ENCODE results near the gene RFLNA.

The RFLNA gene

DNA sequence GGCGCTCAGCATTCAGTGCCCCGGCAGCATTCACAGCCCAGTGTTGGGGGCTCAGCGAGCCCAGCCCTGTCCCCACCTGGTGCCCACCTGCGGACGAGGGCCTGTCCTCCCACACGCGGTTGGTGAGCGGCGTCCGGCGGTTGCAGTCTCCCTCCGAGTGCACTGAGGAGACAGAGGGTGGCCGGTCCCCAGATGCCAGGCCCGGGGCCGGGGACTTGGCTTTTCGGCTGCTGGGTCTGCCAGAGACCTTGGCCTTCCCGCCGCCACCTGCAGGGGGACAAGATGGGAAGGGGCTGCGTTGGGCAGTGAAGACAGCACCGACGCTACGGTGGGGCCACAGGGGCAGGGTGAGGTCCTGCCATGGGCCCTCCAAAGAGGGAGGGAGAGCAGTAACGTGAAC is 31.2 kb downstream of the RFLNA start:
- Histone ChIP-seq H3K4me2 (ENCODE audit: low read length) (no peak overlapping the region), H4K12ac (ENCODE audit: low read depth, low read length) (no peak overlapping the region)

DNA sequence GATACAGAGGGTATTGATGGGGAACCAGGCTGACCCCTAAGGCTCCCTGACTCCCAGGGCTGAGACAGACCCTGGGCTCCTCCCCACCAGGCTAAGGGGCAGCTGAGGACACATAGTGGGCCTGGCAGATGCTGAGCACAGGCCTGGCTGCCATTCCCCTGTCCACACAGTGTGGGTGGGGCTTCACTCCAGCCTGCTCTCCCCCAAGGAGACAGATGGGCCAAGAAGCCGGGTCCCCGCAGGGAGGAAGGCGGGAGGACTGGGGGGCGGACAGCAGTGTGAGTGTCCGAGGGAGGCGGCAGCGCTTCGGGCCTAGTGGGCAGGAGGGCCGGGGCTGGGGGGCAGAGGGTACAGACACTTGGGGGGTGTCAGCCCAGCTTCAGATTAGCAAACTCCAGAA is 32.0 kb downstream of the RFLNA start:
- no peak overlapping the region for H4K91ac ChIP-seq (ENCODE audit: low read depth, low read length)

More for the DNA sequence above, 31.2 kb downstream of the RFLNA start:
- no peak for DNase-seq
- no peak overlapping the region for H3K4me3 ChIP-seq (ENCODE audit: low read depth, low read length)
- H3K79me2 ChIP-seq (ENCODE audit: control insufficient read depth, insufficient read depth, low read length, poor library complexity): no peaks in the 10 kb centered on the region
- no peak overlapping the region for H3K9ac ChIP-seq (ENCODE audit: low read length)
- no peaks in the 10 kb centered on the region for H3K79me1 ChIP-seq (ENCODE audit: low read length)
- H3K36me3 ChIP-seq (ENCODE audit: control insufficient read depth in 1 of 2, insufficient read depth in 2 of 2, low read length in 2 of 2): peaks cover 63 to 67% of the 10 kb centered on the region in 2 experiments
- H2BK120ac ChIP-seq (ENCODE audit: insufficient read depth, low read length, poor library complexity): no peak overlapping the region
- H3K4ac ChIP-seq (ENCODE audit: low read depth, low read length): no peak overlapping the region
- no peak overlapping the region for H3K27ac ChIP-seq (ENCODE audit: low read depth, low read length)
- no peak overlapping the region for H2AK5ac ChIP-seq (ENCODE audit: low read length)
- no peaks in the 10 kb centered on the region for H3K27me3 ChIP-seq (ENCODE audit: insufficient read depth, low read length)
- peaks cover 19% of the 10 kb centered on the region for H3K9me3 ChIP-seq (ENCODE audit: insufficient read depth, low read depth, low read length)
- no peak overlapping the region for H3K14ac ChIP-seq (ENCODE audit: low read length)
- no peak overlapping the region for H2BK5ac ChIP-seq (ENCODE audit: low read depth, low read length, poor library complexity)
- H4K8ac ChIP-seq (ENCODE audit: low read depth, low read length): no peak overlapping the region
- H4K91ac ChIP-seq (ENCODE audit: low read depth, low read length): no peak overlapping the region
- no peak overlapping the region for H2BK12ac ChIP-seq (ENCODE audit: low read length)
- no peak overlapping the region for H2AFZ ChIP-seq (ENCODE audit: insufficient read depth, low read length, poor library complexity)
- no CpG with 5 or more reads among the region's 23 CpGs for WGBS (ENCODE audit: extremely low coverage, insufficient coverage, insufficient read length)
- H3K23ac ChIP-seq (ENCODE audit: low read length): no peak overlapping the region
- no peaks in the 10 kb centered on the region for H3K4me1 ChIP-seq (ENCODE audit: control insufficient read depth in 1 of 2, insufficient read depth in 2 of 2, low read length in 2 of 2)
- no peak overlapping the region for H3K18ac ChIP-seq (ENCODE audit: low read length)

DNA sequence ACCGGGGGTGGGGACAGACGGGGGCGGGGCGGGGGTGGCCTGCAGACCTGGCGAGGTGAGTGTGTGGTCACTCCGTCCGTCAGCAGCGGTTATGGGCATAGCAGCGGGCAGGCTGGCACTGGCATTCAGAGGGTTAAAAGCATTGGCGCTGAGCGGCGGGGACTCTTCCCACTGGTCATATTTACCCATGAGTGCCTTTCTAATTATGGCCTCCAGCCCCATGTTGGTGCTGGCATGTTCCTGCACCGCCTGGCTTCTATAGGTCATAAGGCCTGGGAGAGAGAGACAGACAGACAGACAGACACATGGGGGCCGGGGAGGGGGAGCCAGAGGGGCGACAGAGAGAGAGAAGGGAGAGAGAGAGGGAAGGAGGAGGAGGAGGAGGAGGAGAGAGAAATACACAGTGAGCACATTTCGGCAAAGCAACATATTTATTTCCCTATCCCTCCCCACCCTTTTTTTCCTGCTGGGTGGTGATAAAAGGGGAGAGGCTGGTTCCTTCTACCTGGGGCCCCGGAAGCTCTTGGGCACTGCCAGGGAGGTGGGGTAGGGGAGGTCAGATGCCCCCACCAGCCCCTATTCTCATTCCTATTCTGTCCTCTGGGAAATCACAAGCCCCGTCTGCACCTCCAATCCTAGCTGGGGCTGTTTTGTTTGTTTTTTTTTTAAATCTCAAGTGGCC is 32.6 kb downstream of the RFLNA start:
- Histone ChIP-seq H2BK120ac (ENCODE audit: insufficient read depth, low read length, poor library complexity) (no peak overlapping the region), H3K4me3 (ENCODE audit: low read depth, low read length) (no peak overlapping the region)
- no CpG with 5 or more reads among the region's 18 CpGs for WGBS (ENCODE audit: extremely low coverage, insufficient coverage, insufficient read length)

More for the DNA sequence above, 32.0 kb downstream of the RFLNA start:
- H3K79me1 ChIP-seq (ENCODE audit: low read length): no peaks in the 10 kb centered on the region
- H3K23ac ChIP-seq (ENCODE audit: low read length): no peak overlapping the region
- H3K14ac ChIP-seq (ENCODE audit: low read length): no peak overlapping the region
- H2AFZ ChIP-seq (ENCODE audit: insufficient read depth, low read length, poor library complexity): no peak overlapping the region
- no peak overlapping the region for H3K4me2 ChIP-seq (ENCODE audit: low read length)
- no peak overlapping the region for H2BK12ac ChIP-seq (ENCODE audit: low read length)
- H3K9ac ChIP-seq (ENCODE audit: low read length): no peak overlapping the region
- no peak overlapping the region for H3K27ac ChIP-seq (ENCODE audit: low read depth, low read length)
- no peak overlapping the region for H4K12ac ChIP-seq (ENCODE audit: low read depth, low read length)
- no peaks in the 10 kb centered on the region for H3K4me1 ChIP-seq (ENCODE audit: control insufficient read depth in 1 of 2, insufficient read depth in 2 of 2, low read length in 2 of 2)
- H2AK5ac ChIP-seq (ENCODE audit: low read length): no peak overlapping the region
- H3K4me3 ChIP-seq (ENCODE audit: low read depth, low read length): no peak overlapping the region
- no peak for DNase-seq
- no peaks in the 10 kb centered on the region for H3K27me3 ChIP-seq (ENCODE audit: insufficient read depth, low read length)
- H3K18ac ChIP-seq (ENCODE audit: low read length): no peak overlapping the region
- H3K9me3 ChIP-seq (ENCODE audit: insufficient read depth, low read depth, low read length): peaks cover 19% of the 10 kb centered on the region
- H3K36me3 ChIP-seq (ENCODE audit: control insufficient read depth in 1 of 2, insufficient read depth in 2 of 2, low read length in 2 of 2): peaks cover 70 to 74% of the 10 kb centered on the region in 2 experiments
- H2BK5ac ChIP-seq (ENCODE audit: low read depth, low read length, poor library complexity): no peak overlapping the region
- H3K4ac ChIP-seq (ENCODE audit: low read depth, low read length): no peak overlapping the region
- H4K8ac ChIP-seq (ENCODE audit: low read depth, low read length): no peak overlapping the region
- no peak overlapping the region for H2BK120ac ChIP-seq (ENCODE audit: insufficient read depth, low read length, poor library complexity)
- no peaks in the 10 kb centered on the region for H3K79me2 ChIP-seq (ENCODE audit: control insufficient read depth, insufficient read depth, low read length, poor library complexity)
- WGBS (ENCODE audit: extremely low coverage, insufficient coverage, insufficient read length): no CpG with 5 or more reads among the region's 9 CpGs

DNA sequence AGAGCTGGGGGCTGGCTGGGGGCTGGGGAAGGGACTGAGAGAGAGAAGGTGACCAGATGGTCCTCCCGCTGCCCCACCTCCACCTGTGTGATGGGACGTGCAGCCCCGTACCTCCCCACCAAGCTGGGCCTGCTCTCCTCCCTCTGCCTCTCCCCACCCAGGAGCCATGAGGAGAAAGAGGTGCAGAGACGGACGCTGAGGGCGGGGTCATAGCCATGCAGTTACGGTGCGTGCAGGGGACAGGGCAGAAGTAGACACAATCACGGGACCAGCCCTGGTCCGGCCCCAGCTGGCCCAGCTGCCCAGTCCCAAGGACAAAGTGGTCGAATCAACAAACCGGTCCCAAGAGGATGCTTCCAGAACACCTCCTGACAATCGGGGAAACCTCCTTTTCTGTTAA is 33.2 kb downstream of the RFLNA start:
- Histone ChIP-seq H2AFZ (ENCODE audit: insufficient read depth, low read length, poor library complexity) (no peak overlapping the region), H2BK12ac (ENCODE audit: low read length) (no peak overlapping the region), H3K36me3 (ENCODE audit: control insufficient read depth in 1 of 2, insufficient read depth in 2 of 2, low read length in 2 of 2) (peaks cover 83 to 86% of the 10 kb centered on the region in 2 experiments), H3K9ac (ENCODE audit: low read length) (no peak overlapping the region), H2AK5ac (ENCODE audit: low read length) (no peak overlapping the region), H2BK120ac (ENCODE audit: insufficient read depth, low read length, poor library complexity) (no peak overlapping the region), H2BK5ac (ENCODE audit: low read depth, low read length, poor library complexity) (no peak overlapping the region), H3K4me2 (ENCODE audit: low read length) (no peak overlapping the region), H4K91ac (ENCODE audit: low read depth, low read length) (no peak overlapping the region), H3K9me3 (ENCODE audit: insufficient read depth, low read depth, low read length) (peaks cover 22% of the 10 kb centered on the region), H3K4me3 (ENCODE audit: low read depth, low read length) (no peak overlapping the region), H3K18ac (ENCODE audit: low read length) (no peak overlapping the region), H4K8ac (ENCODE audit: low read depth, low read length) (no peak overlapping the region), H3K79me1 (ENCODE audit: low read length) (no peaks in the 10 kb centered on the region), H3K4me1 (ENCODE audit: control insufficient read depth in 1 of 2, insufficient read depth in 2 of 2, low read length in 2 of 2) (no peaks in the 10 kb centered on the region), H3K27me3 (ENCODE audit: insufficient read depth, low read length) (no peaks in the 10 kb centered on the region), H3K4ac (ENCODE audit: low read depth, low read length) (no peak overlapping the region), H3K23ac (ENCODE audit: low read length) (no peak overlapping the region), H3K14ac (ENCODE audit: low read length) (no peak overlapping the region), H4K12ac (ENCODE audit: low read depth, low read length) (no peak overlapping the region), H3K27ac (ENCODE audit: low read depth, low read length) (no peak overlapping the region), H3K79me2 (ENCODE audit: control insufficient read depth, insufficient read depth, low read length, poor library complexity) (no peaks in the 10 kb centered on the region)
- no peak for DNase-seq
- no CpG with 5 or more reads among the region's 13 CpGs for WGBS (ENCODE audit: extremely low coverage, insufficient coverage, insufficient read length)

More for the DNA sequence above, 32.6 kb downstream of the RFLNA start:
- Histone ChIP-seq H4K8ac (ENCODE audit: low read depth, low read length) (no peak overlapping the region), H3K36me3 (ENCODE audit: control insufficient read depth in 1 of 2, insufficient read depth in 2 of 2, low read length in 2 of 2) (peaks cover 77 to 80% of the 10 kb centered on the region in 2 experiments), H3K79me1 (ENCODE audit: low read length) (no peaks in the 10 kb centered on the region), H3K4me1 (ENCODE audit: control insufficient read depth in 1 of 2, insufficient read depth in 2 of 2, low read length in 2 of 2) (no peaks in the 10 kb centered on the region), H2BK12ac (ENCODE audit: low read length) (no peak overlapping the region), H4K12ac (ENCODE audit: low read depth, low read length) (no peak overlapping the region), H3K4ac (ENCODE audit: low read depth, low read length) (no peak overlapping the region), H3K14ac (ENCODE audit: low read length) (no peak overlapping the region), H3K9me3 (ENCODE audit: insufficient read depth, low read depth, low read length) (peaks cover 19% of the 10 kb centered on the region), H3K18ac (ENCODE audit: low read length) (no peak overlapping the region), H3K27me3 (ENCODE audit: insufficient read depth, low read length) (no peaks in the 10 kb centered on the region), H3K23ac (ENCODE audit: low read length) (no peak overlapping the region), H2AFZ (ENCODE audit: insufficient read depth, low read length, poor library complexity) (no peak overlapping the region), H3K79me2 (ENCODE audit: control insufficient read depth, insufficient read depth, low read length, poor library complexity) (no peaks in the 10 kb centered on the region), H3K9ac (ENCODE audit: low read length) (no peak overlapping the region), H3K4me2 (ENCODE audit: low read length) (no peak overlapping the region), H3K27ac (ENCODE audit: low read depth, low read length) (no peak overlapping the region), H2AK5ac (ENCODE audit: low read length) (no peak overlapping the region), H2BK5ac (ENCODE audit: low read depth, low read length, poor library complexity) (no peak overlapping the region), H4K91ac (ENCODE audit: low read depth, low read length) (no peak overlapping the region)
- no peak for DNase-seq

All from trophoblast cell (in vitro differentiated cells and primary cell).